GM12878 (cell line): ENCODE measurements around the gene MNAT1. TPM values are rescaled to one million over a fixed set of nuclear protein-coding genes. Genes with fewer than 3 reads are reported as not detected.

Source experiments
- ATAC-seq: fragments of 200-7000 bp; cut with Tn5 transposase; 3 replicates; pipeline ENCODE4 v1.9.1; 2020; ENCODE audit warnings: mild to moderate bottlenecking, moderate library complexity
- BruUV-seq: library from RNA; stranded (reverse); fragments of 400-500 nt; replicated peaks from 2 replicates; lab custom pipeline; 2021; lab: Mats Ljungman, UMichigan
- CTCF ChIA-PET: fragments of 300-600 bp; sonication (Branson Sonifier 250); formaldehyde crosslinking; extraction: SDS; loops from one replicate; lab custom pipeline; 2021; ENCODE audit warnings: inconsistent platforms; lab: Yijun Ruan, JAX
- POLR2A ChIA-PET: fragments of 350-600 bp; formaldehyde crosslinking; extraction: SDS; loops from one replicate; lab custom pipeline; 2021; ENCODE audit warnings: inconsistent platforms; lab: Charles Lee
- RAD21 ChIA-PET: fragments of 300-600 bp; sonication (Branson Sonifier 250); formaldehyde crosslinking; loops from one replicate; lab custom pipeline; 2023; ENCODE audit warnings: antibody characterized with exemption; ENCODE audit not compliant: unreplicated experiment; lab: Charles Lee
- SMC1A ChIA-PET: fragments of 300-600 bp; sonication (Branson Sonifier 250); formaldehyde crosslinking; loops from one replicate; lab custom pipeline; 2023; ENCODE audit not compliant: unreplicated experiment, uncharacterized antibody; lab: Charles Lee
- DNase-seq: peaks from one replicate; pipeline ENCODE4 v3.0.0-alpha.2; 2011; ENCODE audit warnings: low read depth, low spot score
- FAIRE-seq: peaks from 3 replicates; lab custom pipeline; 2011; peaks lifted over from hg19 to GRCh38; lab: Jason Lieb, UNC
- H2AFZ ChIP-seq: 2 replicates; pipeline ENCODE4 v1.6.0; 2011; ENCODE audit warnings: low read depth, low read length, control low read depth; ENCODE audit not compliant: control insufficient read depth
- H3K27ac ChIP-seq: 2 replicates; pipeline ENCODE4 v1.5.1; 2011; ENCODE audit warnings: control low read depth; ENCODE audit not compliant: control insufficient read depth, insufficient read depth
- H3K27me3 ChIP-seq, 2 experiments: replicated peaks in 1 of 2; 2 replicates each; pipeline versions ENCODE4 v1.6.0 to v1.6.1; 2011; ENCODE audit warnings: low read length in 1 of 2; ENCODE audit not compliant: control insufficient read depth in 2 of 2, insufficient read depth in 2 of 2
- H3K36me3 ChIP-seq, 2 experiments: 2 replicates each; pipeline ENCODE4 v1.5.1; 2011; ENCODE audit warnings: low read length in 1 of 2; ENCODE audit not compliant: control insufficient read depth in 2 of 2, insufficient read depth in 2 of 2
- H3K4me1 ChIP-seq: 2 replicates; pipeline ENCODE4 v1.6.1; 2011; ENCODE audit warnings: mild to moderate bottlenecking, low read length, moderate library complexity, mixed read lengths; ENCODE audit not compliant: control insufficient read depth, insufficient read depth
- H3K4me2 ChIP-seq: 2 replicates; pipeline ENCODE4 v1.6.0; 2011; ENCODE audit warnings: control low read depth; ENCODE audit not compliant: control insufficient read depth, insufficient read depth
- H3K4me3 ChIP-seq: fragments of 200-600 bp; sonication (generic); 2 replicates; pipeline ENCODE4 v1.5.1; 2016
- H3K79me2 ChIP-seq: 2 replicates; pipeline ENCODE4 v1.6.0; 2011; ENCODE audit warnings: low read length; ENCODE audit not compliant: control insufficient read depth, insufficient read depth
- H3K9ac ChIP-seq: 2 replicates; pipeline ENCODE4 v1.8.0; 2011; ENCODE audit warnings: low read length, control low read depth, mixed read lengths; ENCODE audit not compliant: control insufficient read depth, insufficient read depth
- H3K9me3 ChIP-seq: replicated peaks from 3 replicates; pipeline ENCODE4 v1.5.1; 2011; ENCODE audit warnings: mild to moderate bottlenecking, low read length; ENCODE audit not compliant: control insufficient read depth, insufficient read depth
- H4K20me1 ChIP-seq: 2 replicates; pipeline ENCODE4 v1.6.0; 2011; ENCODE audit not compliant: control insufficient read depth, insufficient read depth
- BACH1 ChIP-seq: fragments of 450-650 bp; IDR thresholded peaks from 2 replicates; pipeline ENCODE4 v1.6.1; 2017; ENCODE audit warnings: mild to moderate bottlenecking, borderline replicate concordance
- EZH2 ChIP-seq: IDR thresholded peaks from 2 replicates; pipeline ENCODE4 v1.6.1; 2012; ENCODE audit warnings: low read depth, mild to moderate bottlenecking, control low read depth, inconsistent platforms, low read length, borderline replicate concordance; ENCODE audit not compliant: control insufficient read depth
- IKZF2 ChIP-seq, 2 experiments: fragments of 450-650 bp; IDR thresholded peaks; 2 replicates each; pipeline ENCODE4 v1.6.1; 2017; ENCODE audit warnings: mild to moderate bottlenecking in 2 of 2, moderate library complexity in 2 of 2
- IRF3 ChIP-seq: fragments of 450-650 bp; IDR thresholded peaks from 2 replicates; pipeline ENCODE4 v1.6.1; 2014; ENCODE audit warnings: mild to moderate bottlenecking
- JUND ChIP-seq: IDR thresholded peaks from 2 replicates; pipeline ENCODE4 v1.6.1; 2012; ENCODE audit warnings: low read depth, mild to moderate bottlenecking, low read length, improper control_type of control experiment, moderate library complexity
- KLF5 ChIP-seq: fragments of 450-650 bp; IDR thresholded peaks from 2 replicates; pipeline ENCODE4 v1.6.1; 2014; ENCODE audit warnings: mild to moderate bottlenecking; ENCODE audit not compliant: partially characterized antibody
- NR2C2 ChIP-seq: IDR thresholded peaks from 2 replicates; pipeline ENCODE4 v1.6.1; 2011; ENCODE audit warnings: borderline replicate concordance, low read depth; ENCODE audit not compliant: control insufficient read depth, insufficient read length
- NRF1 ChIP-seq: conservative IDR thresholded peaks from 2 replicates; pipeline ENCODE4 v1.6.1; 2011; ENCODE audit warnings: mild to moderate bottlenecking, low read depth, low read length, improper control_type of control experiment
- PKNOX1 ChIP-seq: fragments of 450-650 bp; IDR thresholded peaks from 2 replicates; pipeline ENCODE4 v1.6.1; 2016; ENCODE audit warnings: mild to moderate bottlenecking
- PML ChIP-seq: IDR thresholded peaks from 2 replicates; pipeline ENCODE4 v1.6.1; 2012; ENCODE audit warnings: low read length, inconsistent platforms
- RCOR1 ChIP-seq: conservative IDR thresholded peaks from 2 replicates; pipeline ENCODE4 v1.6.1; 2012; ENCODE audit warnings: low read depth, low read length, improper control_type of control experiment
- SP1 ChIP-seq: IDR thresholded peaks from one replicate; pipeline ENCODE4 v1.6.1; 2011; ENCODE audit warnings: low read depth, low read length
- SREBF1 ChIP-seq: IDR thresholded peaks from 2 replicates; pipeline ENCODE4 v1.6.1; 2012; ENCODE audit warnings: mild to moderate bottlenecking, low read length
- TAF1 ChIP-seq: IDR thresholded peaks from 2 replicates; pipeline ENCODE4 v1.6.1; 2011; ENCODE audit warnings: mild to moderate bottlenecking, low read depth, low read length, borderline replicate concordance
- TBL1XR1 ChIP-seq: IDR thresholded peaks from 2 replicates; pipeline ENCODE4 v1.6.1; 2012; ENCODE audit warnings: low read depth, low read length, improper control_type of control experiment
- TCF7 ChIP-seq: IDR thresholded peaks from 2 replicates; pipeline ENCODE4 v1.6.1; 2014; ENCODE audit warnings: antibody characterized with exemption, borderline replicate concordance
- YBX1 ChIP-seq: fragments of 450-650 bp; IDR thresholded peaks from 2 replicates; pipeline ENCODE4 v1.6.1; 2016; ENCODE audit warnings: antibody characterized with exemption
- YY1 ChIP-seq: IDR thresholded peaks from 2 replicates; pipeline ENCODE4 v1.6.1; 2011; ENCODE audit warnings: low read depth, mild to moderate bottlenecking, low read length
- ZBTB33 ChIP-seq: fragments of 450-650 bp; IDR thresholded peaks from 2 replicates; pipeline ENCODE4 v1.6.1; 2017; ENCODE audit warnings: mild to moderate bottlenecking
- ZNF274 ChIP-seq: IDR thresholded peaks from one replicate; pipeline ENCODE4 v1.8.0; 2011; ENCODE audit not compliant: insufficient read length, insufficient read depth
- WGBS: methylation state at CpG from one replicate; pipeline ENCODE4 v1.1.6; 2016; ENCODE audit warnings: low lambda C conversion rate; ENCODE audit not compliant: insufficient replicate concordance, insufficient coverage; ENCODE audit errors: missing lambda C conversion rate; 5-methylcytosine and 5-hydroxymethylcytosine counted together
- in situ Hi-C: fragments of 300-500 bp; cut with MboI; formaldehyde crosslinking; loops from 9 replicates; pipeline ENCODE4 v1.14.3; 2018; ENCODE audit warnings: mixed read lengths
- intact Hi-C: fragments of 100-400 bp; cut with micrococcal nuclease; formaldehyde crosslinking; loops from one replicate; pipeline ENCODE4 v1.14.2; 2022; ENCODE audit not compliant: unreplicated experiment
- polyA plus RNA-seq, 11 experiments: library from polyadenylated mRNA; depleted of rRNA in 4 of 11; unstranded in 6 of 11; stranded (reverse) in 5 of 11; fragments of >200 nt; fragmentation: Nextera tagmentation in 4 of 11; fragmentation: Illumina TruSeq in 1 of 11; extraction: Ambion mirVana in 4 of 11; extraction: Trizol in 1 of 11; gene quantifications; 1 replicate in 1 of 11; 2 replicates in 10 of 11; pipeline versions ENCODE4 v1.2.1 to v1.2.3, GENCODE V29; 2011 to 2016; ENCODE audit warnings: inconsistent platforms in 2 of 11, missing spikeins in 2 of 11, low read depth in 1 of 11
- total RNA-seq, 4 experiments: library from RNA; depleted of rRNA in 3 of 4; stranded (reverse); fragments of >200 nt in 3 of 4; fragmentation: Illumina TruSeq in 1 of 4; extraction: Trizol in 1 of 4; gene quantifications; 2 replicates each; pipeline versions ENCODE4 v1.2.1 to v1.2.3, GENCODE V29; 2013 to 2021

Gene MNAT1
- total and polyA plus RNA-seq, 10 of the 15 experiments (the other 5 are each of a cell fraction or from before 2014, with no cell fraction given) = 26.5 to 67.4 (median 40.8) TPM

- Histone ChIP-seq H3K4me2 (no peak overlapping the region), H2AFZ (no peak overlapping the region), H3K9me3 (peaks cover 4% of the 10 kb centered on the region; the same call in 2 of the 3 replicates), H3K36me3 (no peaks in the 10 kb centered on the region), H3K27ac (no peak overlapping the region), H4K20me1 (no peaks in the 10 kb centered on the region), H3K79me2 (no peaks in the 10 kb centered on the region), H3K4me1 (no peaks in the 10 kb centered on the region), H3K9ac (no peak overlapping the region), H3K27me3 (no peaks in the 10 kb centered on the region), H3K4me3 (no peak overlapping the region)
- RAD21 ChIA-PET = no interaction called here
- ATAC-seq (no peak), DNase-seq (no peak), FAIRE-seq (no peak)
- intact Hi-C loops (no loop called here), in situ Hi-C loops (no loop called here)
- CTCF ChIA-PET = no interaction called here
- no TSS peak for BruUV-seq
- TF ChIP-seq TCF7 = no peak
- no peak for TF ChIP-seq PKNOX1
- no peak for TF ChIP-seq KLF5
- no peak for TF ChIP-seq NR2C2
- no peak for TF ChIP-seq EZH2
- TF ChIP-seq ZNF274 = no peak
- no peak for TF ChIP-seq SREBF1
- no peak for TF ChIP-seq JUND
- no peak for TF ChIP-seq SP1
- no peak for TF ChIP-seq BACH1
- no peak for TF ChIP-seq TAF1
- no peak for TF ChIP-seq TBL1XR1
- no peak for TF ChIP-seq IRF3
- TF ChIP-seq YBX1 = no peak
- TF ChIP-seq PML = no peak
- no peak for TF ChIP-seq RCOR1
- no peak for TF ChIP-seq ZBTB33
- no peak for TF ChIP-seq NRF1
- no peak for TF ChIP-seq YY1
- TF ChIP-seq IKZF2 (IDR thresholded peaks at IDR 0.05) = no peak
- SMC1A ChIA-PET = no interaction called here
- WGBS = 92% methylated on average over 1 of the region's 1 CpG
- POLR2A ChIA-PET = no interaction called here
These were observed 147.7 kb downstream of the MNAT1 start for GRCh38 chr14:60882219-60882618.
